NCI-H82 (cell line): ENCODE measurements around the gene CIAO3.
A peak's percentile ranks its signal among the peaks of the same experiment; 100 is the strongest.

ENCODE experiments used
- DNase-seq: peaks from one replicate; lab custom pipeline; 2025; lab: John Stamatoyannopoulos, UW

CIAO3 gene

DNA sequence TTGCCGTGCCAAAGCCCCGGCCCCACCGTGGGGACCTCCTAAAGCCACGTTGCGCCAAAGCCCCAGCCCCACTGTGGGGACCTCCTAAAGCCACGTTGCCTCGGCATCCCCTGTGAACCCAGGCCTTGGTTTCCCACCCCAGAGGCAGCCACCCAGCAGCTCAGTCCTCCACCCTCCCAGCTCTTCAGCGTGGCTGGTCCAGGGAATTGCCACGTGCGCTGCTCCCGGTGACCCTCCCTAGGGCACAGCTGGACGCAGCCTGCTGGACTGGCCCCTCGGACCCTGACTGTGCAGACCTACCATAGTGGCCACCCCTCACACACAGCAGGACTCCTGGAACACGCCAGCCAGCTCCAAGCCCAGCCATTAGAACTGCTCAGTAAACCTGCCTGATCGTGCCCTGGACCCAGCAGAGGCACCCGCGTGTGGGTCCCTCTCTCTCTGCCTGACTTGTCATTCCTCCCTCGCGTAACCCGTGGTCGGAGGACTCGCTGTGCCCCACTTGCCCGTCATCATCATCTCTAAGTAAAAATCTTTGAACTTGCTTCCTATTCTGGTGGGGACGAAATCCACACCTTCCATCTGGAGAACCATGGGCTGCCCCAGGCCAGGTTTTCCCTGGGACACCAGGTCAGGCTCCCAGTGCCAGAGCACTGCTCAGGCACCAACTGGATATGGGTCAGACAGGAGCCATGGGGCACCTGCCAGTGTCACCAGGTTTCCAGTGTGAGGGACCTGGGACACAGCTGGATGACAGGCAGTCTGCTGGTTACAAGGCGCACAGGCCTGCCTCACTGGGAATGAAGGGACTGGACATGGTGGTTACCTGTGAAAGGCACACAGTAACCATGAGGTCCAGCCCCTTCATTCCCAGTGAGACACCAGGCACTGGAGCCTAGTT lies 5.6 kb downstream of the CIAO3 start:
- DNase-seq: no peak

DNA sequence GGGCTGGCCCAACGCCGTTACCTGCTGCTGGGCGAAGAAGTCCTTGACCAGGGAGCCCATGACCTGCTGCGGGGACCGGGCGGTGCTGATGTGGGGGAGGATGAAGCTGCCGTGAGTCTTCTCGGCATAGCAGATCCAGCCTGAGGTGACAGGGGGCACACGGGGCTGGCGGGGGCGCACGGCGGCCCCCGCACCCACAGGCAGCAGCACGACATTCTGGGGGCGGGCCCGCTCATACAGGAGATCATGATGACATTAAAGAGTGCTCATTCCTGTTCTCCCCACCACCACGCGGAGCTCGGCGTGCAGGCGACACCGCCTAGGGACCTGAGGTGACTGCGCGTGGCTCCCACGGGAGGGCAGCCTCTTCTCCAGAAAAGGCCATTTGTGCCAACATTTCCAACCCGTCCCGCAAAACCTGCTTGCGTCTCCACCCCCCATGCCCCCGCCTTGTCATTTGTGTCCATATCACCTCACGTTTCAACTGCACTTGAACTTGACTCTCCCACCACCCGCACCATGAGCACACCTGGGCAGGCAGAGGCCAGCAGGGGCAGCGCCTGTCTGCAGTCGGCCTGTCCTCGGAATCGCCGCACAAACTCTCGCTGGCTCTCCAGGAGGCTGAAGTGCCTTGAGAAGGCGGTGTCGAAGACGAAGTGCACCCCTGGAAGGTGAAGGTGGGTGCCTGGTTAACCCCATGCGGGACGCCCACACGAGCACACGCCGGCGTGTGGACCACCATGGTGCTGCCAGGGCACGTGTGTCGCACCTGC lies 6.4 kb downstream of the CIAO3 start:
- DNase-seq: no peak

DNA sequence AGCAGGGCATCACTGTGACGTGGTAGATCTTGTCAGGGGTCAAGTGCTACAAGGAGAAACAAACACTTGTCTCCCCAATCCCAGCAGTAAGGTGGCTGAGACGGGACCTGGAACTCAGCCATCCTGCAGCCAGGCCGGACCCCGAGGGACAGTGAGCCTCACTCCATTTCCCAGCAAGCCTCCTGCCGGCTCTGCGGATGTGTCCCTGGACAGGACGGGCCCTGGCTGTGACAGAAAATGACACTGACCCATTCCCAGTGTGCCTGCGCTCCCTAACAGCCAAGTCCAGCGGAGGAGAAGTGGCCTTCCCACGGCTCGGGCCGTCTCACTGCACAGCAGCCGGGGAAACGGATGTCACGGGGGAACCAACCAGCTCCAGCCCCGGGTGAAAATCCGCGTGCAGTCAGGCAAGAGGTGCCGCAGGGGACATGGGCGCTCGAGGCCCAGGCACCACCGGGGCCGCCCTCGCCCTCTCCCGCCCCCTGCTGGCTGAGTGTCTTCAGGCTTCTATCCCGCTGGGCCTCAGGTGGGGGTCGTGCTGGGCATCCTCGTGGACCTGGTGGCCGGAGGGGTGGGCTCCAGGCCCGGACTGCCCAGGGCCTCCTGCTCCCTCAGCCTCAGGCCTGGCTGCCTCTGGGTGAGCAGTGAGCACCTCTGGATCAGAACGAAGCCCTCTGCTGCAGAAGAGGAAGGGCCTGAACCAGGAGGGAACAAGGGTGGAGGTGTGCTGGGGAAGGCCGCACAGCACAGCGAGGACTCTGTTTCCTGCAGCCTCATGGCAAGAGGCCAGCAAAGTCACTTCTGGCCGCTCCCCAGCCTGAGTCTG lies 7.2 kb downstream of the CIAO3 start:
- DNase-seq: peak; percentile 60

DNA sequence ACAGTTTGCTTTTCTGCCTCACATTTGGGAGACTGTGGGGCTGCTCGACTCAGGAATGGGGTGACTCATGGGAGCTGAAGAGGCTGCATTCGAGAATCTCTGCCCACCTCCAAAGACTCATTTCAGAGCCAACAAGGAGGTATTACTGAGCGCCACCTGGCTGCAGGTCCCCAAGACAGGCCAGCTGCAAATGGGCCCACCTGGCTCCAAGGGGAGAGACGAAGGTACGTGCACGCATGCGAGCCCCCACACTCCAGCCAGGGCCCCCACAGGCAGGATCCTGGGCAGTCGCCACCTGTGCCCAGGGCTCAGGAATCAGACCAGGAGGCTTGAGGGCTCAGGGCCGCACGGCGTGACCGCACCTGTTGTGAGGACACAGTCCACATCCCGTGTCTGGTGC lies 7.9 kb downstream of the CIAO3 start:
- DNase-seq: no peak

DNA sequence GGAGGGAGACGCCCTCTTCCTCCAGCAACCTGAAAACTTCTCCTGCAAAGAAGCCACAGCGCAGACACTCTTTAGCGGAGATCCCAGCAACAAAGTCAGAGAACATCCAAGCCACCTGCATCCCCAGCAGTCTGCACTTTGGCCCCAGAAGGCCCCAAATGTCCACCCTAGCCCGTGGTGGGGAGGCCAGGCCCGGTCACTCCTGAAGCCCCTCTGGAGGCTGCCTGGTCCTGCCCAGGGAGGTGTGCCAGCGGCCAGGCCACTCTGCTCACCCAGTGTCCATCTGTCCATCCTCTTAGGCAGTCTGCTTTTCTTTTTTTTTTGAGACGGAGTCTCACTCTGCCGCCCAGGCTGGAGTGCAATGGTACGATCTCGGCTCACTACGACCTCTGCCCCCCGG lies 8.5 kb downstream of the CIAO3 start:
- DNase-seq: no peak

DNA sequence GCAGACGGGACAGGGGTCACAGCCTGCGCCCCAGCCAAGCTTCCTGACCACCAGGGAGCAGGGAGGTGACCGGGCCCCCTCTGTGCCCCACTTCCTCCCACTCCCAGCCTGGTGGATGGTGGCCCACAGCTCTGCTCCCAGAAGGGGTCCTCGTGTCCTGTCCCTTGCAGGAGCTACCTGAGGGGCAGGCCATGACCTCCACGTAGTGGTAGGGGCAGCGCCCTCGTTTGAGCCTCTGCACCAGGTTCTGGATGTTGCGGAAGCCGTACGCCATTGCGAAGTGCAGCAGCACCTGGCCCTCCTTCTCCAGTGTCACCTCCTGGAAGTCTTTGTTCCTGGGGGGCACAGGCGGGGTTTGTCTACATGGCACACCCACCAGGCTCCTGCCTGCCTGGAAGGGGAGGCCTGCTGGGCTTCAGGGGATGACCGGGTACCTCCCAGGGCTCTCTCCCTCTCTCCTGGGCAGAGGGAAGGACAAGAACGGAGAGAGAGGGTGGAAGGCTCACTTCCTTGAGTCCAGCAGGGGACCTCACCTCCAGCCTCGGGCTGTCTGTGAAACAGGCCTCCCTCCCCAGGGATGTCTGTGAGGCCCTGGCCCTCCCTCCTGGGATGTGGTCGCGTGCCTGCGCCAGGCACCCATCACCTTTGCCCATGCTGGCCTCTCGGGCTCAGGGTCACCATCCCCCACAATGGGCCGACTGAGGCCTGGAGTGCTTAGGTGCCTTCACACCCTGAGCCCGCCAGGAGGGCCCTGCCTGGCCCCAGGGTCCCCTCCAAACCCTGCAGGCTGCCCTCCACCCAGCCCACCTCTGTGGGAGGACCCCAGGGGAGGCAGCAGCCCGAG lies 9.9 kb downstream of the CIAO3 start:
- no peak for DNase-seq

DNA sequence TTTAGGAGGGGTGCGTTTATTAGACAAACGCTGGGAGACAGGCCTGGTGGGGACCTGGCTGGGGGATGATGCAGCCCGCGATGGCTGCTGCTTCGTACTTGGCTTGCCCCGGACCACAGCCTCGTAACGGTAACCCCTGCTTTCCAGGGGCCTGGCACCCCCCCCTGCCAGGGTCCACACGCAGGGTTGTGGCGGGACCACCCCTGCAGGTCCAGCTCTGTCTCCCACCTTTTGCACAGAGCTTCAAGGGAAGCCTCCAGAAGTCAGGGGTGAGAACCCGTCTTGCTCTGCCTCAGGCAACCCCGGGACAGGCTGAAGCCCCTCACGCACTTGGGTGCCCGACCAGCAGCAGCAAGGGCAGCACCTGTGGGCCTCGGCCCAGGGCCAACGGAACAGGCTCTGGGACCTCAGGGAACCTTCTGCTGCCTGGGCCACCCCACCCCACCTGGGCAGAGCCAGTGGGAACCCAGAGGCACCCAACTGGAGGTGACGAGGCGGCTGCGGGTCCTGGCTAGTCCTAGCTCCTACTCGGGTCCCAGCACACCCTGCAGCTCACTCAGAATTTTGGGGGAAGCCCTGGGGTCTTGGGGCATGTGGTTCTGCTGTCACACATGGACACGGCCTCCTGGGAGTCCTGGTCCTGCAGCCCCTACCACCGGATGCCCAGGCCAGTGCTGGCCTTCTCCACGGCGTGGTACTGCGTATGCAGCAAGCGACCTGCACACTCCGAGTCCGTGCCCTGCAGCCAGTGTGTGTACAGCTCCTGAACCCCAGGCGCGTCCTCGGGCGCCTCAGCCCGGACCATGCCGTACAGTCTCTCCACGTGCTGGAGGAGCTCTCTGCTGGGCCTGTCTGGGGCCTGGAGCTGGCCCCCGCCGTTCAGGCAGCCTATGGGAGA lies 10.8 kb downstream of the CIAO3 start:
- no peak for DNase-seq

DNA sequence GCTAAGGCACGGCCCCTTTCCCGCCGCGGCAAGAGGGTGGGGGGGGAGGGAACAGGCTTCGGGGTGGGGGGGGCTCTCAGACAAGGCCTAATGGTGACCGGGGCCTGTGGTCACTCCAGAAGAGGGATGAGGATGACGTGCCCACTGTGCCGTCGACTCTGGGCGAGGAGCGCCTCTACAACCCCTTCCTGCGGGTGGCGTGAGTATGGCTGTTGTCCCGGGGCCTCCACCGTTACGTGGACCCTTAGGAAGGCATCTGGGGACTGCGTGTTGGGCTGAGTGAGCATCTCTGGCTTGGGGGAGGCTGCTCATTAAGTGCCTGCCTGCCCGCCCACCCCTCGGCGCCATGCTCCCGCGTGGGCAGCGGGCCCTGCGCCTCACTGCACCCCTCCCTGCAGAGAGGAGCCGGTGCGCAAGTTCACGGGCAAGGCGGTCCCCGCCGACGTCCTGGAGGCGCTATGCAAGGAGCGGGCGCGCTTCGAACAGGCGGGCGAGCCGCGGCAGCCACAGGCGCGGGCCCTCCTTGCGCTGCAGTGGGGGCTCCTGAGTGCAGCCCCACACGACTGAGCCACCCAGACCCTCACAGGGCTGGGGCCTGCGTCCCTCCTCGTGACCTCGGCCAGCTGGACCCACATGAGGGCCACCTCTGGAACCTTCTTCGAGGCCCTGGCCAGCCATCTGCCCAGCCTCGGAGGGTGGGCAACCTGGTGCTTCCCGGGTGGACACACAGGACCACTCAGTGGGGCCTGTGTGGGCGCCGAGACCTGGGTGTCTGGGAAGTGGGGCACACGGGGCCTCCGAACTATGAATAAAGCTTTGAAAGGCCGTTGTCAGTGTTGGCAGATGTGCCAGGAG lies 11.7 kb downstream of the CIAO3 start:
- DNase-seq: no peak

DNA sequence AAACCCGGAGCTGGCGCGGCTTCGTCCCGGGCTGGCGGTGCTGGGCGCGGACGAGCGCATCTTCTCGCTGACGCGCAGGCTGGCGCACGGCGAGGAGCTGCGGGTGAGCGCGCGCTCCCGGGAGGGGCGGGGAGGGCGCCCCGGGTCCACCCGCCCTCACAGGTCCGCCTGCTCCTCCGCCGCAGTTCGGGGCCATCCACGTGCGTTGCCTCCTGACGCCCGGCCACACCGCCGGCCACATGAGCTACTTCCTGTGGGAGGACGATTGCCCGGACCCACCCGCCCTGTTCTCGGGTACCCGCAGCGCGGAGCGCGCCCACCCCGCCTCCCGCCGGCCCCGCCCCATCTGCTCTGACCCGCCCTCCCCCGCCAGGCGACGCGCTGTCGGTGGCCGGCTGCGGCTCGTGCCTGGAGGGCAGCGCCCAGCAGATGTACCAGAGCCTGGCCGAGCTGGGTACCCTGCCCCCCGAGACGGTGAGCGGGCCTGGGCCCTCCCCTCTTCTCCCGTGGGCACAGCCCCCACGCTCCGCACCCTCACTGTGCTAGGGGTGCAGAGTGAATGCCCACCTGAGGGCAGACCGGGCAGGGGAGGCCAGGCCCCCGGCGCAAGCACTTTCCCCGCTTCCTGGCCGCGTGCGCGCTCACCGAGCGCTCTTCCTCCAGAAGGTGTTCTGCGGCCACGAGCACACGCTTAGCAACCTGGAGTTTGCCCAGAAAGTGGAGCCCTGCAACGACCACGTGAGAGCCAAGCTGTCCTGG lies 12.5 kb downstream of the CIAO3 start:
- DNase-seq: peak; percentile 84

DNA sequence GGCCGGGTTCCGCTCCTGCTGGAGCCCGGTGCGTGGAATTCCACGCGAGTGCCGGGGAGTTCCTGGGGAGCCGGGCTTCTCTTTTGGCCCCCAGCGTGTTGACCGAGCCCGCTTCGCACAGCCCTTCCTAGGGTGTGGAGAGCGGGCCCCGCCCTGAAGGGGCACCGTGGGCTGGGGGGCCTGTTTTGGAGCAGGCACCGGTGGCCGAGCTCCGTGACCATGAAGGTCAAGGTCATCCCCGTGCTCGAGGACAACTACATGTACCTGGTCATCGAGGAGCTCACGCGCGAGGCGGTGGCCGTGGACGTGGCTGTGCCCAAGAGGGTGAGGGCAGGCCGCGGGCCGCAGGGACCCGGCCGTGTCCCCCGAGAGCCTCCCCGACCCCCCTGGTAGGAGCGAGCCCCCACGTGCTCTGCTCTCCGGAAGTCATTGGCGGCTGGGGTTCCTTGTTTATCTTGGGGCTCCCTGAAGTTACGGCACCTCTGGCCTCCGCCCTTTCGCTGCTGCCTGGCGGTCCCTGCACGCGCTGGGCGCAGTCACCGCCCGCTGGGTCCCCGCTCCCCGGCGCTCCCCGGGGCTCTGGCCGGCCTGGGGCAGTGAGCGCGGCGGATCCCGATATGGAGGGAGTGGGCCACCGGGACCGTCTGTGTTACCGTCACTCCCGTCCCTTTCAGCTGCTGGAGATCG lies 13.4 kb downstream of the CIAO3 start:
- peak; percentile 47 for DNase-seq

DNA sequence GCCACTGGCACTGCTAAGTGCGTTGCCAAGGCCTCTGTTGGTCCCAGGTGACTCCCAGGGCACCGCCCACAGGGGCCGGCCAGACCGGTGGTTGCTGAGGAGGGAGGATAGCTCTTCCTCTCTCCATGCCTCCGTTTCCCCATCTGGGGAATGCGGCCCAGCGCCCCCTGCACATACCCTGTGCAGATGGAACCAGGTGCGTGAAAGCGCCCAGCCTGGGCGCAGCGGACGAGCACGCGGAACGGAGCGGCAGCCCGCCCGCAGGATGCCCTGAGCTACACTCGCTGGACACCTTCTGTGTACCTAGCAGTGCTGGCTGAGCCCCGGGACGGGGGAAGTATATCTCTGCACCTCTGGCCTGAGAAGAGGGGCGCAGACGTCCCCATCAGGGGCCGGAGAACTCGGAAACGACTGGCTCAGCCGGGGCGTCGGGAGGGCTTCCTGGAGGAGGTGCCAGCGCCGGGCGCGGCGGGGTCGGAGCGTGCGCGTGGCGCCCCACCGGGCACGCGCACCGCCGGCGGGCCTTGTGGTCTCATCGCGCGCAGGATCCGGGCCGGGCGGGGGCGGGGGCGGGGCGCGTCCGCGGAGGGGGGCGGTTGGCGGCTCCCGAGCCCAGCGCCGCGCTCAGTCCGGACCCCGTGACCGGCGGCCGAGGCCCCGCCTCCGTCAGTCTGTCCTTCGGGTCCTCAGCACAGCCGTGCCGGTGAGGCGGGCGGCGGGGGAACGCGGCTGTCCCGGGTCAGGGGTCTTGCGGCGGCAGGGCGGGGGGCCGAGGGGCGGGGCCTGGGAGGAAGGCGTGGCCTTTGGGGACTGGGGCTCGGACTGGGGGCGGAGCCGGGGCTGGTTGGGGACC lies 14.1 kb downstream of the CIAO3 start, which contains the start of the genes CCDC78 and HAGHL:
CCDC78 (minus strand) TSS at position 6 of the 853 bp plus-strand sequence. CDS start 76 bp downstream, outside the sequence.
HAGHL (plus strand) TSS at position 669 of the 853 bp plus-strand sequence. CDS start 404 bp downstream, outside the sequence.
- DNase-seq: peak; percentile 81

DNA sequence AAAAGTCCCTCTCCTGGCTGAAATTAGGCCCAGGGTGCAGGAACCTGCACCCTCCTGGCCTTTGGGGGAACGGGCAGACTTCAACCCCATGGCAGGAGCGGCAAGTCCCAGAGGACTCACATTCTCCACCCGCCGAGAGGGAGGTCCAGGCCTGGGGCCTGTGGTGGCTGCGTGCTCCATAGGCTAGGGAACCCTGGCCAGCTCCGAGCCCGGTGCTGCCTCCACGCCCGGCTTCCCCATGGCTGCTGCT lies 14.7 kb downstream of the CIAO3 start:
- DNase-seq: no peak

DNA sequence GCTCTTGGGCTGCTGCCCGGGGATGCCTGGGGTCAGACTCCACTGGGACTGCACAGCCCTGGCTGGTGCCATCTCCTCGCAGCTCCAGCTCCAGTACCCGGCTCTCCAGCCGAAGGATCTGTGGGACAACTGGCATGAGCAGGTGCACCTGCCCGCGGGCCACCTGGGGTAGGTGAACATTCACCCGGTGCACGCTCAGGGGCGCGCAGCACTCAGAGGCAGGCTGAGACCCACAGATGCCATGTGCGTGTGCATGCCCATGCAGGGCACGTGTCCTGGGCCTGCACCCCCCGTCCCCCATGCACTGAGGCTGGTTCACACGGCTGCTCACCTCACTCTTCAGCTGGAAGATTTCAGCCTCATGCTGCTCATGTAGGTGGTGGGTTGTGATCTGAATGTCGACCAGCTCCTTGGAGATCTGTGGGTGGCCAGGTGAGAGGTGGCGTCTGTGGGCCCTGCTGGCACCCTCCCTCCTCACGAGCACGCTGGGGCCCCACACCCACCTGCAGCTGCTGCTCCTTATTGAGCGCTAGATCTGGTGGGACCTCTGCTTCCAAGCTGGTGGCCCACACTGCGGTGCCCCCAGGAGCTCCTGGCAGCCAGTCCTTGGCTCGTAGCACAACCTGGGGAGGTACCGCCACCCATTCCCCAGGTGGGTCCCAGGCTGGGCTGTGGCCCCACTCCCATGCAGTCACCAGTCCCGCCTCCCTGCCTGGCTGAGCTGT lies 15.2 kb downstream of the CIAO3 start:
- no peak for DNase-seq

DNA sequence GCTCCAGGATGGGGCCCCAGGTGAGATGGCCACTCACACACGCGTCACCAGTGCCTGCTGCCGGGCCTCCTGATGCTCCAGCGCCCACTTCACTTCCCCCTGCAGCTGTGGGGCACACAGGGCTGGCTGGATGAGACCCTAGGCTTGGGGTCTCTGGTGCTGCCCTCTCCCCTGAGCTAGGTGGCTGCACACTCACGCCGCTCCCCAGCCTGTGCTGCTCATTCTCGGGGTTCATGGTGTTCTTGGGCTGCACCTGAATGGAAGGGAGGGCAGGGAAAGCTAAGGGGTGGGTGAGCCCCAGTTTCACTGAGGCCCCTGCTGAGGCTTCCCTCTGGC lies 15.8 kb downstream of the CIAO3 start:
- no peak for DNase-seq

DNA sequence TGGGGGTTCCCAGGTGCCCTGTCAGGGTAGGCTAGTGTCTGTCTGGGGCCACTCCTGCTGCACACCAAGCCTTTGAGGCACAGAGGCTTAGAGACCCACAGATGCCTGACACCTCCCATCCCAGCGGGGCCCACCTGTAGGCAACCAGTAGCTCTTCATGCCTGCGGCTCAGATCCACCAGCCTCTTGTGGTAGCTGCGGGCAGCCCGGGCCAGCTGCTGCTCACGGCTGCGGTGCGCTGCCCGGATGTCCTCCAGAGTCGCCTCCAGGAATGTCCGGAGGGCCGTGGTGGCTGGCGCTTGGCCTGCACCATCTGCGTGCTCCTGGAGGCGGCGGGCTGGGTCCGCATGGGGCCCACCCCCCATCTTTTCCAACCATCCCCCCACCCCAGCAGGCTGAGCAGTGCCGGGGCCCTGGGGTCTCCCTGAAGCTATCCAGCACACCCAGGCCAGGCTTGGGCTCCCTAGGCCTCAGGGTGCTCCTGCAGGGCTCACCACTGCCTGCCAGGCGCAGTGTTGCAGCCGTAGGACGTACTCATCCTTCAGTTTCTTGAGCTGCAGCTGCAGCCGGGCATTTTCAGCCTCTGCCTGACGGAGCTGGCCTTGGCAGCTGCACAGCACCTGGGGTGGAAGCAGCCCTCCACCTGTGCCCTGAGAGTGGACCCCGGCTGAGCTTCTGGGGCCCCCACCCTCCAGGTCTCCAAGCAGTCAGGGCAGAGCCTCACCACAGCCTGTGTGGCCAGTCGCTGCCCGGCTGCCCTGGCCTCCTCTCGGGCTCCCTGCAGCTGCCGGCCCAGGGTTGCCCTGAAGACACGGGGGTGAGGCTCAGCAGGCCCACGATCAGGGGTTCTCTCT lies 16.4 kb downstream of the CIAO3 start:
- DNase-seq: peak; percentile 31

DNA sequence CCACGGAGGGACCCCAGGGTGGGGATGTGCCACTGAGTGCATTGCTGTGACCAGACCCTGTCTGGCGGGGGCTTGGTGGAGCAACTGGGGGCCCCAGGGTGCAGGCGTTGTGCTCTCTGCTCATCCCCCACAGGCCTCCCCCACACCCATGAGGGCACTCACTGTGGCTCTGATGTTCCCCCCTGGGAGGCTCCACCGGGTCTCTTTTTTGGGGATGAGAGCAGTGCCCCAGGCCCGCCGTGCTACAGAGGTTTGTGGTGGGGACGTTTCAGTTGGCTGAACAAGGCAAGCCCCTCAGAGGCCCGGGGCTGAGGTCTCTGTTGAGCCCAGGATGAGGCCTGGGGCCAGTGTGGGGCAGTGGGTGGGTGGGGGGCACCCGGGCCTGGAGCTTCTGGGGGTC lies 17.1 kb downstream of the CIAO3 start:
- no peak for DNase-seq
